GM20000 (cell line): ENCODE data around the gene SLC9A7.
"Not testable (repeated sequence)": the region's sequence is repeated elsewhere in the genome, so short reads cannot be mapped to it uniquely, and the experiment has no call there.

Experiments
- DNase-seq: peaks from one replicate; pipeline ENCODE4 v3.0.0; 2012; ENCODE audit warnings: low spot score
- TF ChIP-seq, protein P1 (sequence below): IDR thresholded peaks from 2 replicates; pipeline ENCODE4 v1.5.1; 2012; ENCODE audit warnings: mild to moderate bottlenecking, control low read depth; ENCODE audit errors: extremely low read depth, missing control alignments

The SLC9A7 gene

DNA sequence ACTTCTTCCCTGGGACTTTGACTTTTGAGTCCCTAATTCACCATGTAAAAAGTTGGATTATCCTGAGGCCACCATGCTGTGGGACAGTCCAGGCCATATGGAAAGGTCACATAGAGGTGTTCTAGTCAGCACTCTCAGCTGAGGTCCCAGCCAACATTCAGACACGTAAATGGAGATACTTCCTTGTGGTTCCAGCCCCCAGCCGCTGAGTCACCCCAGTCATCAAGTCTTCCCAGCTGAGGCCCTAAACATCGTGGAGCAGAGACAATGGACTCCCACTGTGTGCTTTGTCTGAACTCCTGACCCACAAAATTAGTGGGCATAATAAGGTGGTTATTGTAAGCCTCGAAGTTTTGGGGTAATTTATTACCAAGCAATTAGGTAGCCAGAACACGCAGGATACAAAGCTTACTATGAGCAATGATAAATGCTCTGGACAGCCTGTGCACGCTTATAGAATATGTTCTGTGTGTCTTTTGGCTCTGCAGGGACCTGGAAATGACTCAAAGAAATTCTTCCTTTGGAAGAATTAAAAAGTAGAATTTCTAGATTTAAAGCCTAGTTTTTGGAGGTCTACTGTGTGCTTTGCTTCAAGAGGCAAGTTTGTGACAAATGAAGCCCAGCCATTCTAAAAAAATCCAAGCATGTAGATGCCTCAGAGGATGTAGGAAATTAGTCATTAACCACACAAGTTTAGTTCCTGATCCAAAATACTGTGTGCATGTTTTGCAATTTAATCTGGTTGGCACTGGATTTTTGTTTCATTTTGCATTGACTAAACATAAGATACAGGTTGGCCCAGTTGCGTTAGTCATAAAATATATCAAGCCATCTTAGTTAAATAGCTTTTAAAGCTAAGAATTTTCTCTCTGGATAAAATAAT, 33.2 kb upstream of the SLC9A7 start:
- peak; percentile 14 for DNase-seq
- TF ChIP-seq, protein P1, sequence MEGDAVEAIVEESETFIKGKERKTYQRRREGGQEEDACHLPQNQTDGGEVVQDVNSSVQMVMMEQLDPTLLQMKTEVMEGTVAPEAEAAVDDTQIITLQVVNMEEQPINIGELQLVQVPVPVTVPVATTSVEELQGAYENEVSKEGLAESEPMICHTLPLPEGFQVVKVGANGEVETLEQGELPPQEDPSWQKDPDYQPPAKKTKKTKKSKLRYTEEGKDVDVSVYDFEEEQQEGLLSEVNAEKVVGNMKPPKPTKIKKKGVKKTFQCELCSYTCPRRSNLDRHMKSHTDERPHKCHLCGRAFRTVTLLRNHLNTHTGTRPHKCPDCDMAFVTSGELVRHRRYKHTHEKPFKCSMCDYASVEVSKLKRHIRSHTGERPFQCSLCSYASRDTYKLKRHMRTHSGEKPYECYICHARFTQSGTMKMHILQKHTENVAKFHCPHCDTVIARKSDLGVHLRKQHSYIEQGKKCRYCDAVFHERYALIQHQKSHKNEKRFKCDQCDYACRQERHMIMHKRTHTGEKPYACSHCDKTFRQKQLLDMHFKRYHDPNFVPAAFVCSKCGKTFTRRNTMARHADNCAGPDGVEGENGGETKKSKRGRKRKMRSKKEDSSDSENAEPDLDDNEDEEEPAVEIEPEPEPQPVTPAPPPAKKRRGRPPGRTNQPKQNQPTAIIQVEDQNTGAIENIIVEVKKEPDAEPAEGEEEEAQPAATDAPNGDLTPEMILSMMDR: no peak

DNA sequence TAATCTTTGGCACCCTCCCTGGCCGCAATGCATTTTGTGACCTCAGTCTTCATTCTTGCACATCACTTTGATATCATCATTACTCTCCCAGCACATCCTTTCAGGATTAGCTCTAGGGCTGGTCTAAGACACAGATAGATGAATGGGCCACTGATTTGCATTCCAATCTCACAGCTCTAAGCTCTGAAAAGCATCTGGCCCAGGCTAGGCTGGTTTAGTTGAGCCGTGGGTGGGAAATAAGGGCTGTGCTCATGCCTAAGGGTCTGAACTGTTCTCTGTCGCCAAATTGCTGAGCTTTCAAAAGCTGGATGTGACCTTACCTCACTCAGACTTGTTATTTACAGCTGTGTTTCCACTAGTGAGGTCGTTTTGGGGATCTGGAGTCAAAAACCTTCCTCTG, 30.0 kb upstream of the SLC9A7 start:
- no peak for DNase-seq
- TF ChIP-seq, protein P1: no peak

DNA sequence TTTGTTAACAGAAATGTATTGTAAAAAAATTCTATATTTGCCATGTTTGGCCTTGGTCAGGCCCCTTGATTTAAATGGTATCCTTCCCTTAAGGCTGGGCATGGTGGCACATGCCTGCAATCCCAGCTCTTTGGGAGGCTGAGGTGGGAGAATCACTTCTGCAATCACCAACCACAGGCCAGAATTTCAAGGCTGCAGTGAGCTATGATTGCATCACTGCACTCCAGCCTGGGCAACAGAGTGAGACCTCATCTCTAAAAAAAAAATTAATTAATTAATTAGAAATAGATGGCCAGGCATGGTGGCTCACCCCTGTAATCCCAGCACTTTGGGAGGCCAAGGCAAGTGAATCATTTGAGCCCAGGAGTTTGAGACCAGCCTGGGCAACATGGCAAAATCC, 25.5 kb upstream of the SLC9A7 start:
- not testable (repeated sequence) for DNase-seq

DNA sequence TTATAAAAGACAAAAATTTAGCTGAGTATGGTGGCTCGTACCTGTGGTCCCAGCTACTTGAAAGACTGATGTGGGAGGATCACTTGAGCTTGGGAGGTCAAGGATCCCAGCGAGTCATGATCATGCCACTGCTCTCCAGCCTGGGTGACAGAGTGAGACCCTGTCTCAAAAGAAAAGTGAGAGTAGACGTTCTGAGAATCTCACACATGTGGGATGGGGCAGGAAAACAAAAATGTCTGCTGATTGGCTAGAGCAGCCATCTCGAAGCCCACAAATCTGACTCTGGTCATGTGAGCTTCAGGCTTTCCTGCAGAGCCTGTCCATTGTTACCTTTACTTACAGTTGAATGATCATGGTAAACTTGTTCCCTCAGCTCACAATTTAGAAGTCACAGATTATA, 23.1 kb upstream of the SLC9A7 start:
- DNase-seq: no peak
- TF ChIP-seq, protein P1: no peak

DNA sequence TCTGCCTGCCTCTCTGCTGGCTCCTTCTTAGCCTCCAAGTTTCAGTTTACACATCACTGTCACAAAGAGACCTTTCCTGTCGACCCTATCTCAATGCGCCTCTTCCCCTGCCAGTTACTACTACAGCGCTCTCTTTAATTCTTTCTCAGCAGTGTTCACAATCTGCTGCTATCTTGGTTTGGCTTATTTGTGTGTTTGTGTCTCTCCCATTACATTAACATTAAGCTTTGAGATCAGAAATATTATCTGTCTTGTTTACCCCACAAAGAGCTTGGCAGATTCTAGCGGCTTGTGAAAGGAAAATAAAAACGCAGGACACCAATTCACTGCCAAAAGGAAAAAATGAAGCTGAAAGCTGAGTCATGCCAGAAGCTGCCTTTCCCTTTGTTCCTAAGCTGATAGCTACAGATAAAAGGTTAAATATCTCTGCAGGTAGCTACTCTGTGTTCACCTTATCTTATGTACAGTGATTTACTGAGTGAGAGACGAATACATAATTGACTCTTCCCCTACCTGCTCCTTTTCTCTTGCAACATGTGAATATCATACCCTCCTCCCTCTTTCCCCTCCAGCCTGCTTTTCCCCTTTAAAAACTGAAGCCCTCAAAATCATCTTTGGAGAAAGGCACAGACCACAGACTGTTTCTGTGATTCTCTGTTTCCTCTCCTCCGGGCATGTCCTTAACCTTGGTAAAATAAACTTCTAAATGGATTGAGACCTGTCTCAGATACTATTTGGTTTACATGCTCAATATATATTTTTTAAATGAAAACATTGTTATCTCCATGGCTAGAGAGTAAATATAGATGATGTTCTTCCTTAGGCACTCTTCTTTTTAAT, 19.3 kb upstream of the SLC9A7 start:
- TF ChIP-seq, protein P1: no peak
- DNase-seq: no peak

DNA sequence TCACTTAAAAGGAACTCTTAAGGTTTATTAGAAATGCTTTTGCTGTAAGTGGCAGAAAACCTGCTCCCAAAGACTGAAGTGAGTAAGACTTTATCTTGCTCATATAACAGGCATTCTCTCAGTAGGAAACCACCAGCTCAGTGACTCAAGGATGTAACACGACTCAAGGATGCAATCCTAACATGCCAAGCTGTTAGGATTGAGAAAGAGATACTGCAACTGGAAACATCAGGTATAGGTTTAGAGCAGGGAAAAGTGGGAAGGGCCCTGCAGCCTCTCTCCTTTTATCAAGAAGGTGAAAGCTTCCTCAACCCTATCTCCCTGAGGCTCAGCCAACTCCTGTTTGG, 11.9 kb upstream of the SLC9A7 start:
- no peak for DNase-seq
- TF ChIP-seq, protein P1: no peak

DNA sequence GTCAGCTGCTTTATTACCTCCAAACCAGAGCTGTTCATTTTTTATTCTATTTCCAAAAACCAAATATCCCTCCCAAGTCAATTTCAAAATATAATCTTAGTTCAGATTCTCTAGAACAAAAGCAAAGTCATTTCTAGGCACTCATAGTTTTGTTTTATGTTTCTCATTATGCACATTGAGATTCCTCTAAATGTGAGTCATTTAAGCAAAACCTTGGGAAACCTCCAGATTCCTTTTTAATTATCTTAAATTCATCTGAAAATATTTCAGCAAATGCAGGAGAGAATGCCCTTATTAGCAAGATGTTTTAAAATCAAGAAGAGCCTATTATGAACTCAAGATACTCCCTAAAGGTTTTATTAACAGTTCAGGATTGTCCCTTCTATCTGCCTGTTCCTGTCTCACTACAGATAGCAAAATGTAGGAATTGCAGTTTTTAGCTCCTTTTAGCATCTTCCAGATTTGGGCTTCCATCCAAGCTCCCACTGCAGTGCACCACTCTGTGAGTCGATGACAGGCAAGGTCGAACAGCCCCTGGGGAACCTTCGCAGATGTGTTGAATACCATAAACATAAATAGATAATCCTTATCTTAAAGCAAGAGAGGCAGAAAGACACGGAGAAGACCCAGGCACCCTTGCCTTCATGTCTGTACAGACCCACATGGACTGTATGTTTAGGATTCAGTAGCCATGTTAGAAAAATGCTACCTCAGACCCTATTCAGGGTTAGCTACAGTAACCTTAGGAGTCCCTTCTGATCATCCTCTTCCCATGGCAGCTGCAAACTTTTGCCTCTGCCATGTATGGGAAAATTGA, 11.3 kb upstream of the SLC9A7 start:
- DNase-seq: no peak
- TF ChIP-seq, protein P1: no peak
